CD4-positive, alpha-beta T cell (primary cell): ENCODE data around the gene HSD17B11. TPM values are rescaled to one million over a fixed set of nuclear protein-coding genes. Genes with fewer than 3 reads are reported as not detected.
"Not testable (repeated sequence)": the region's sequence is repeated elsewhere in the genome, so short reads cannot be mapped to it uniquely, and the experiment has no call there.

ENCODE experiments used
- ATAC-seq: fragments of 200-7000 bp; cut with Tn5 transposase; one replicate; pipeline ENCODE4 v1.10.0; 2022; ENCODE audit warnings: mild to moderate bottlenecking; ENCODE audit not compliant: poor library complexity
- CTCF ChIA-PET: fragments of 350-600 bp; sonication (Branson Sonifier 250); formaldehyde crosslinking; loops from one replicate; lab custom pipeline; 2021; ENCODE audit warnings: antibody characterized with exemption, inconsistent platforms; lab: Charles Lee
- POLR2A ChIA-PET: fragments of 350-600 bp; sonication (Branson Sonifier 250); formaldehyde crosslinking; loops from one replicate; lab custom pipeline; 2021; ENCODE audit warnings: antibody characterized with exemption, inconsistent platforms; lab: Charles Lee
- DNase-seq, 14 experiments: peaks; one replicate each; pipeline ENCODE4 v3.0.0-alpha.2; 2013 to 2020; ENCODE audit warnings: mixed read lengths in 2 of 14
- H3K27ac ChIP-seq, 2 donors: one replicate each; pipeline versions ENCODE4 v1.5.1 to v1.7.0; 2013; ENCODE audit warnings: low read length in 2 of 2, low read depth in 1 of 2, mild to moderate bottlenecking in 1 of 2
- H3K27me3 ChIP-seq, 2 experiments: 1 replicate in 1 of 2; 2 replicates in 1 of 2; pipeline versions ENCODE4 v1.6.1 to v1.7.0; 2013; ENCODE audit warnings: low read length in 2 of 2, control low read depth in 1 of 2, mild to moderate bottlenecking in 1 of 2, moderate library complexity in 1 of 2; ENCODE audit not compliant: insufficient read depth in 2 of 2, control insufficient read depth in 1 of 2
- H3K36me3 ChIP-seq: one replicate; pipeline ENCODE4 v1.6.1; 2013; ENCODE audit warnings: low read length, control low read depth; ENCODE audit not compliant: insufficient read depth
- H3K4me1 ChIP-seq: one replicate; pipeline ENCODE4 v1.6.1; 2013; ENCODE audit warnings: low read length, control low read depth; ENCODE audit not compliant: insufficient read depth
- H3K4me3 ChIP-seq: one replicate; pipeline ENCODE4 v1.5.1; 2013; ENCODE audit warnings: mild to moderate bottlenecking, low read length, moderate library complexity
- H3K9me3 ChIP-seq, 2 experiments: 1 replicate in 1 of 2; 2 replicates in 1 of 2; pipeline versions ENCODE4 v1.6.1 to v1.7.0; 2013; ENCODE audit warnings: low read length in 2 of 2, mild to moderate bottlenecking in 2 of 2, control low read depth in 1 of 2, moderate library complexity in 1 of 2; ENCODE audit not compliant: control insufficient read depth in 1 of 2, insufficient read depth in 1 of 2
- H3K27ac Mint-ChIP-seq: one replicate; pipeline ENCODE4 v1.8.0; 2020; ENCODE audit warnings: mixed read lengths
- H3K27me3 Mint-ChIP-seq: one replicate; pipeline ENCODE4 v1.8.0; 2021; ENCODE audit warnings: mixed read lengths
- H3K36me3 Mint-ChIP-seq: one replicate; pipeline ENCODE4 v1.8.0; 2021; ENCODE audit warnings: low read depth, mixed read lengths
- H3K4me1 Mint-ChIP-seq: one replicate; pipeline ENCODE4 v1.8.0; 2021; ENCODE audit warnings: low read depth, mixed read lengths
- H3K4me3 Mint-ChIP-seq: one replicate; pipeline ENCODE4 v1.8.0; 2020; ENCODE audit warnings: mild to moderate bottlenecking, mixed read lengths
- H3K9me3 Mint-ChIP-seq: one replicate; pipeline ENCODE4 v1.8.0; 2020; ENCODE audit warnings: mixed read lengths
- CTCF ChIP-seq: fragments of 200-600 bp; IDR thresholded peaks from one replicate; pipeline ENCODE4 v1.8.0; 2022; ENCODE audit warnings: antibody characterized with exemption, mild to moderate bottlenecking
- intact Hi-C, 2 experiments: fragments of 100-400 bp; cut with DNase I in 1 of 2; cut with micrococcal nuclease in 1 of 2; formaldehyde crosslinking; loops; one replicate each; pipeline versions ENCODE4 v1.15.1 to v1.9.0; 2023 to 2025; cut with DNase I, micrococcal nuclease
- total RNA-seq, 174 experiments: library from RNA in 2 of 174; stranded (reverse) in 2 of 174; gene quantifications; one replicate each; pipeline ENCODE4 v1.2.3 and lab custom pipeline; 2021 to 2026

Gene HSD17B11
- total RNA-seq, 2 experiments from 2014 or later = 34.9 to 36.5 TPM

GRCh38 chr4:87391576-87392054 lies 627 bp upstream of the HSD17B11 start:
- H3K4me3 Mint-ChIP-seq = peak overlapping the region; percentile 97
- Histone ChIP-seq H3K9me3 (no peaks in the 10 kb centered on the region), H3K27me3 (no peaks in the 10 kb centered on the region), H3K4me3 (peak overlapping the region; percentile 90), H3K27ac (peak overlapping the region; percentile 72 to 81), H3K4me1 (peaks cover 31% of the 10 kb centered on the region), H3K36me3 (no peaks in the 10 kb centered on the region)
- POLR2A ChIA-PET = interaction anchor here (1.0 to 3.3 kb wide), 7 partner anchors 9 to 456 kb away, joined by 3 to 65 read pairs (median 9); partner anchors contain the start of genes AFF1 and NUDT9
- TF ChIP-seq CTCF = no peak
- no peaks in the 10 kb centered on the region for H3K27me3 Mint-ChIP-seq
- CTCF ChIA-PET = interaction anchor here (0.7 to 3.1 kb wide), 4 partner anchors 15 to 171 kb away, joined by 3 to 20 read pairs (median 9); partner anchors contain the start of genes KLHL8 and NUDT9
- intact Hi-C loops = loop anchor here (1.0 to 10.0 kb wide), 4 partner anchors 29 to 457 kb away; partner anchors contain the start of genes AFF1 (in 1 of the 2) and NUDT9 (in 1 of the 2)
- H3K9me3 Mint-ChIP-seq = peaks cover 4% of the 10 kb centered on the region
- ATAC-seq = peak; percentile 3
- H3K27ac Mint-ChIP-seq = peak overlapping the region; percentile 82
- H3K4me1 Mint-ChIP-seq = peaks cover 47% of the 10 kb centered on the region
- DNase-seq = no peak
- peaks cover 33% of the 10 kb centered on the region for H3K36me3 Mint-ChIP-seq

GRCh38 chr4:87390551-87390890 lies 467 bp downstream of the HSD17B11 start:
- peak overlapping the region; percentile 90 for H3K4me3 ChIP-seq
- ChIA-PET CTCF (interaction anchor here (1.0 to 3.1 kb wide), 5 partner anchors 8 to 314 kb away, joined by 3 to 20 read pairs (median 7); partner anchors contain the start of gene NUDT9), POLR2A (interaction anchor here (0.9 to 3.3 kb wide), 15 partner anchors 8 to 1223 kb away, joined by 3 to 65 read pairs (median 4); partner anchors contain the start of genes AFF1, KLHL8 and NUDT9)
- peaks cover 31% of the 10 kb centered on the region for H3K4me1 ChIP-seq
- no peak for TF ChIP-seq CTCF
- Mint-ChIP-seq H3K27me3 (no peaks in the 10 kb centered on the region), H3K9me3 (peaks cover 4% of the 10 kb centered on the region), H3K36me3 (peaks cover 35% of the 10 kb centered on the region), H3K27ac (peak overlapping the region; percentile 82), H3K4me3 (peak overlapping the region; percentile 97), H3K4me1 (peaks cover 51% of the 10 kb centered on the region)
- DNase-seq (no peak), ATAC-seq (no peak)
- H3K27ac ChIP-seq = peak overlapping the region; percentile 72 to 81
- no peaks in the 10 kb centered on the region for H3K36me3 ChIP-seq
- no peaks in the 10 kb centered on the region for H3K9me3 ChIP-seq
- H3K27me3 ChIP-seq = no peaks in the 10 kb centered on the region
- intact Hi-C loops = loop anchor here (2.0 to 10.0 kb wide), 3 partner anchors 30 to 456 kb away; partner anchors contain the start of gene AFF1 (in 1 of the 2)

GRCh38 chr4:87390055-87390454 lies 933 bp downstream of the HSD17B11 start:
- Mint-ChIP-seq H3K4me3 (peak overlapping the region; percentile 97), H3K27ac (peak overlapping the region; percentile 82), H3K4me1 (peaks cover 55% of the 10 kb centered on the region), H3K36me3 (peaks cover 38% of the 10 kb centered on the region)
- ChIA-PET CTCF (interaction anchor here (1.0 to 3.1 kb wide), 4 partner anchors 8 to 313 kb away, joined by 3 to 15 read pairs (median 5); partner anchors contain the start of gene NUDT9), POLR2A (interaction anchor here (0.9 to 3.3 kb wide), 7 partner anchors 10 to 1223 kb away, joined by 3 to 65 read pairs (median 6); partner anchors contain the start of genes KLHL8 and NUDT9)
- H3K9me3 ChIP-seq, H3K27ac ChIP-seq, H3K36me3 ChIP-seq, ATAC-seq, H3K27me3 Mint-ChIP-seq, H3K27me3 ChIP-seq, H3K9me3 Mint-ChIP-seq: not testable (repeated sequence)
- DNase-seq = peak in 2 of 14 experiments; percentile 9 to 14
- Histone ChIP-seq H3K4me1 (peaks cover 31% of the 10 kb centered on the region), H3K4me3 (peak overlapping the region; percentile 90)
- intact Hi-C loops = loop anchor here (2.0 to 10.0 kb wide), 3 partner anchors 31 to 455 kb away; partner anchors contain the start of gene AFF1 (in 1 of the 2)
